Muscle layer of duodenum (tissue), 2 donors: ENCODE data around the gene EPHA2.

Experiments used
- H3K27ac ChIP-seq: one replicate; pipeline ENCODE4 v1.7.0; 2013; ENCODE audit warnings: mild to moderate bottlenecking, low read length
- H3K27me3 ChIP-seq: one replicate; pipeline ENCODE4 v1.7.0; 2013; ENCODE audit warnings: low read depth, mild to moderate bottlenecking, control low read depth, low read length
- H3K36me3 ChIP-seq, 2 donors: one replicate each; pipeline ENCODE4 v1.7.0; 2013; ENCODE audit warnings: low read length in 2 of 2, control low read depth in 1 of 2, mild to moderate bottlenecking in 1 of 2; ENCODE audit not compliant: insufficient read depth in 2 of 2, control insufficient read depth in 1 of 2
- H3K4me1 ChIP-seq, 2 donors: one replicate each; pipeline ENCODE4 v1.7.0; 2013; ENCODE audit warnings: low read length in 2 of 2, mild to moderate bottlenecking in 2 of 2, control low read depth in 1 of 2, moderate library complexity in 1 of 2; ENCODE audit not compliant: insufficient read depth in 2 of 2, control insufficient read depth in 1 of 2
- H3K4me3 ChIP-seq, 2 donors: one replicate each; pipeline ENCODE4 v1.7.0; 2013; ENCODE audit warnings: low read length in 2 of 2, low read depth in 1 of 2, mild to moderate bottlenecking in 1 of 2
- H3K9me3 ChIP-seq, 2 donors: one replicate each; pipeline ENCODE4 v1.7.0; 2013; ENCODE audit warnings: low read length in 2 of 2, control low read depth in 1 of 2, mild to moderate bottlenecking in 1 of 2; ENCODE audit not compliant: control insufficient read depth in 1 of 2
- donor health status: healthy.

Gene EPHA2

GRCh38 chr1:16155537-16156410 lies at the start of gene EPHA2:
Gene EPHA2 (minus strand): TSS chr1:16156069. CDS start chr1:16155932, 137 bp downstream.
- Histone ChIP-seq H3K27me3 (no peaks in the 10 kb centered on the region), H3K27ac (peak within 1 kb of the TSS; percentile 51), H3K4me1 (peaks cover 10 to 29% of the 10 kb centered on the region in 2 donors), H3K36me3 (no peaks in the 10 kb centered on the region), H3K9me3 (no peaks in the 10 kb centered on the region), H3K4me3 (peak within 1 kb of the TSS; percentile 68 to 81)

GRCh38 chr1:16205334-16205671 lies 49.4 kb upstream of the EPHA2 start:
- no peak overlapping the region for H3K4me3 ChIP-seq
- H3K4me1 ChIP-seq = peaks cover 0 to 7% of the 10 kb centered on the region in 2 donors
- H3K27me3 ChIP-seq = no peaks in the 10 kb centered on the region
- no peaks in the 10 kb centered on the region for H3K9me3 ChIP-seq
- H3K36me3 ChIP-seq = peaks cover 0 to 3% of the 10 kb centered on the region in 2 donors
- no peak overlapping the region for H3K27ac ChIP-seq

GRCh38 chr1:16204634-16205333 lies 48.9 kb upstream of the EPHA2 start:
- H3K9me3 ChIP-seq = no peaks in the 10 kb centered on the region
- peaks cover 0 to 7% of the 10 kb centered on the region in 2 donors for H3K4me1 ChIP-seq
- H3K27ac ChIP-seq = no peak overlapping the region
- peaks cover 0 to 5% of the 10 kb centered on the region in 2 donors for H3K36me3 ChIP-seq
- H3K27me3 ChIP-seq = no peaks in the 10 kb centered on the region
- no peak overlapping the region for H3K4me3 ChIP-seq

- Histone ChIP-seq H3K36me3 (peaks cover 0 to 7% of the 10 kb centered on the region in 2 donors), H3K4me1 (peaks cover 0 to 7% of the 10 kb centered on the region in 2 donors), H3K4me3 (no peak overlapping the region), H3K27ac (no peak overlapping the region), H3K9me3 (no peaks in the 10 kb centered on the region), H3K27me3 (no peaks in the 10 kb centered on the region)
Measured at GRCh38 chr1:16204216-16204615, 48.3 kb upstream of the EPHA2 start.

- H3K4me1 ChIP-seq = peaks cover 0 to 7% of the 10 kb centered on the region in 2 donors
- H3K9me3 ChIP-seq = no peaks in the 10 kb centered on the region
- no peak overlapping the region for H3K4me3 ChIP-seq
- no peaks in the 10 kb centered on the region for H3K27me3 ChIP-seq
- peaks cover 0 to 7% of the 10 kb centered on the region in 2 donors for H3K36me3 ChIP-seq
- no peak overlapping the region for H3K27ac ChIP-seq
Measured at GRCh38 chr1:16203550-16203949, 47.7 kb upstream of the EPHA2 start.

GRCh38 chr1:16202281-16203210 lies 46.7 kb upstream of the EPHA2 start:
- Histone ChIP-seq H3K4me1 (peaks cover 0 to 4% of the 10 kb centered on the region in 2 donors), H3K27ac (no peak overlapping the region), H3K4me3 (no peak overlapping the region), H3K36me3 (peaks cover 0 to 7% of the 10 kb centered on the region in 2 donors), H3K9me3 (no peaks in the 10 kb centered on the region), H3K27me3 (no peaks in the 10 kb centered on the region)

GRCh38 chr1:16199700-16200099 lies 43.8 kb upstream of the EPHA2 start:
- H3K4me3 ChIP-seq = no peak overlapping the region
- no peak overlapping the region for H3K27ac ChIP-seq
- H3K27me3 ChIP-seq = no peaks in the 10 kb centered on the region
- no peaks in the 10 kb centered on the region for H3K4me1 ChIP-seq
- H3K36me3 ChIP-seq = peaks cover 0 to 7% of the 10 kb centered on the region in 2 donors
- no peaks in the 10 kb centered on the region for H3K9me3 ChIP-seq

- Histone ChIP-seq H3K27ac (no peak overlapping the region), H3K36me3 (peaks cover 0 to 4% of the 10 kb centered on the region in 2 donors), H3K9me3 (no peaks in the 10 kb centered on the region), H3K4me1 (no peaks in the 10 kb centered on the region), H3K27me3 (no peaks in the 10 kb centered on the region), H3K4me3 (no peak overlapping the region)
Measured at GRCh38 chr1:16199157-16199501, 43.3 kb upstream of the EPHA2 start.

GRCh38 chr1:16198444-16199156 lies 42.7 kb upstream of the EPHA2 start:
- H3K27ac ChIP-seq = no peak overlapping the region
- peaks cover 0 to 4% of the 10 kb centered on the region in 2 donors for H3K36me3 ChIP-seq

GRCh38 chr1:16196874-16197273 lies 41.0 kb upstream of the EPHA2 start:
- Histone ChIP-seq H3K4me1 (no peaks in the 10 kb centered on the region), H3K27ac (no peak overlapping the region), H3K36me3 (peaks cover 0 to 4% of the 10 kb centered on the region in 2 donors), H3K9me3 (no peaks in the 10 kb centered on the region), H3K27me3 (no peaks in the 10 kb centered on the region), H3K4me3 (no peak overlapping the region)

More at GRCh38 chr1:16198444-16199156, 42.7 kb upstream of the EPHA2 start:
- no peaks in the 10 kb centered on the region for H3K4me1 ChIP-seq
- H3K4me3 ChIP-seq = no peak overlapping the region
- no peaks in the 10 kb centered on the region for H3K9me3 ChIP-seq
- no peaks in the 10 kb centered on the region for H3K27me3 ChIP-seq
